BLaER1 (cell line): ENCODE results near the gene RSRC1.

Experiments
- H3K27ac ChIP-seq: shearing (Covaris generic); formaldehyde crosslinking; 2 replicates; pipeline ENCODE4 v1.8.1; 2022
- H3K27me3 ChIP-seq: shearing (Covaris generic); formaldehyde crosslinking; 2 replicates; pipeline ENCODE4 v1.8.1; 2022
- H3K36me3 ChIP-seq: shearing (Covaris generic); formaldehyde crosslinking; 2 replicates; pipeline ENCODE4 v1.8.1; 2022
- H3K4me1 ChIP-seq: shearing (Covaris generic); formaldehyde crosslinking; 2 replicates; pipeline ENCODE4 v1.8.1; 2022
- H3K4me2 ChIP-seq: shearing (Covaris generic); formaldehyde crosslinking; 2 replicates; pipeline ENCODE4 v1.8.1; 2022
- H3K4me3 ChIP-seq: shearing (Covaris generic); formaldehyde crosslinking; 2 replicates; pipeline ENCODE4 v1.8.1; 2022
- H3K9ac ChIP-seq: shearing (Covaris generic); formaldehyde crosslinking; 2 replicates; pipeline ENCODE4 v1.8.1; 2022
- H3K9me3 ChIP-seq: shearing (Covaris generic); formaldehyde crosslinking; 2 replicates; pipeline ENCODE4 v1.8.1; 2022
- H4K20me1 ChIP-seq: shearing (Covaris generic); formaldehyde crosslinking; 2 replicates; pipeline ENCODE4 v1.8.1; 2022
- Cebpa-rat ChIP-seq: shearing (Covaris generic); IDR thresholded peaks from 2 replicates; pipeline ENCODE4 v1.8.1; 2022

Gene RSRC1

DNA sequence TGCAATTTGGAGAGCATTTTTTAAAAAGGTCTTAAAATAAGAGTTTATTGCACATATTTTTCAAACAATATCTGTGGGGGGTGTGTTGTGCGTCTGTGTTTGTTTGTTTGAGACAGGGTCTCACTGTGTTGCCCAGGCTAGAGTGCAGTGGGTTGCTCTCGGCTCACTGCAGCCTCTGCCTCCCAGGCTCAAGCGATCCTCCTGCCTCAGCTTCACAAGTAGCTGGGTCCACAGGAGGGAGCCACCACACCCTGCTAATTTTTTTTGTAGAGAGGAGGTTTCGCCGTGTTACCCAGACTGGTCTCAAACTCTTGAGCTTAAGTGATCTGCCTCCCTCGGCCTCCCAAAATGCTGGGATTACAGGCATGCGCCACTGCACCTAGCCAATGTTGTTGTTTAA, 463.8 kb downstream of the RSRC1 start:
- H3K4me2 ChIP-seq = no peak overlapping the region
- H3K9me3 ChIP-seq = peaks cover 8% of the 10 kb centered on the region
- no peaks in the 10 kb centered on the region for H4K20me1 ChIP-seq
- 0 out of 2 replicates have a peak, but pooled peaks cover 4% of the 10 kb centered on the region for H3K4me1 ChIP-seq
- H3K9ac ChIP-seq = no peak overlapping the region
- no peak overlapping the region for H3K27ac ChIP-seq
- TF ChIP-seq Cebpa-rat = no peak
- no peak overlapping the region for H3K4me3 ChIP-seq
- no peaks in the 10 kb centered on the region for H3K36me3 ChIP-seq
- no peaks in the 10 kb centered on the region for H3K27me3 ChIP-seq

DNA sequence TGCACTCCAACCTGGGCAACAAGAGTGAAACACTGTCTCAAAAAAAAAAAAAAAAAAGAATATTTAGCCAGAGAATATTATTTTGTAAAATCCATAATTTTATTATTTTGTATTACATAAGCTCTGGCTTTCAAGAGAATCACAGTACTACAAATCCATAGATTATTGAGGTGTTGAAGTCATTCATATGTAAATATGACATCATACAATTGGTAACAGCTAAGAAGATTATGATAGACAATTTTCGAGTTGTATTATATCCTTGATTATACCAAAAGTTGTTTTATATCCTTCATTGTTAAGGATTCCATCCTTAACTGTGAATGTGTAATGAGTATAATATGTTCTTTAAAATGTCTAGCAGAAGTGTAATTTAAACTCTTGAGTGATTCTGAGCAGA, 464.8 kb downstream of the RSRC1 start:
- Histone ChIP-seq H3K9ac (no peak overlapping the region), H4K20me1 (no peaks in the 10 kb centered on the region), H3K4me1 (0 out of 2 replicates have a peak, but pooled peaks cover 2% of the 10 kb centered on the region), H3K36me3 (no peaks in the 10 kb centered on the region), H3K27me3 (no peaks in the 10 kb centered on the region), H3K4me2 (no peak overlapping the region), H3K27ac (no peak overlapping the region), H3K4me3 (no peak overlapping the region), H3K9me3 (peaks cover 8% of the 10 kb centered on the region)
- TF ChIP-seq Cebpa-rat = no peak

DNA sequence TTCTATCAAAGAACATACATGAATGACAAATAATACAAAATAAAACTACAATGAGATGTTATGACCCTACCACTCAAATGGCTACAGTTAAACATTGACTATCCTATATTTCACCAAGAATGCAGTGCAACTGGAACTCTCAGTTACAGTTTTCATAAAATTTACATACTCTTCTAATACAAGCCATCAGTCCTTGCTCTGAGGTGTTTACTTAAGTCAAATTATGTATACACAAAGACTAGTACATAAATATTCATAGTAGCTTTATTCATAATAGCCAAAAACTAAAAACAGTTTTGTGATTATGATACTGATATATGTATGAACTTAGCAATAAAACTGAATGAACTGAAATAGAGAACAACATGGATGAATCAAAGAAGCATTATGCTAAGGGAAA, 480.3 kb downstream of the RSRC1 start:
- no peaks in the 10 kb centered on the region for H3K36me3 ChIP-seq
- no peaks in the 10 kb centered on the region for H3K9me3 ChIP-seq
- H3K9ac ChIP-seq = no peak overlapping the region
- H3K4me2 ChIP-seq = no peak overlapping the region
- no peaks in the 10 kb centered on the region for H3K4me1 ChIP-seq
- no peaks in the 10 kb centered on the region for H4K20me1 ChIP-seq
- H3K27me3 ChIP-seq = no peaks in the 10 kb centered on the region
- H3K27ac ChIP-seq = no peak overlapping the region
- TF ChIP-seq Cebpa-rat = no peak
- no peak overlapping the region for H3K4me3 ChIP-seq
